Measurements from ENCODE around the gene TMEM259. TPM values are rescaled to one million over a fixed set of nuclear protein-coding genes. Genes with fewer than 3 reads are reported as not detected.

Gene TMEM259
- total and polyA plus RNA-seq, 9 of the 15 experiments (the other 6 are each of a cell fraction or from before 2014, with no cell fraction given), result 0.52 to 231 (median 63.6) TPM

DNA sequence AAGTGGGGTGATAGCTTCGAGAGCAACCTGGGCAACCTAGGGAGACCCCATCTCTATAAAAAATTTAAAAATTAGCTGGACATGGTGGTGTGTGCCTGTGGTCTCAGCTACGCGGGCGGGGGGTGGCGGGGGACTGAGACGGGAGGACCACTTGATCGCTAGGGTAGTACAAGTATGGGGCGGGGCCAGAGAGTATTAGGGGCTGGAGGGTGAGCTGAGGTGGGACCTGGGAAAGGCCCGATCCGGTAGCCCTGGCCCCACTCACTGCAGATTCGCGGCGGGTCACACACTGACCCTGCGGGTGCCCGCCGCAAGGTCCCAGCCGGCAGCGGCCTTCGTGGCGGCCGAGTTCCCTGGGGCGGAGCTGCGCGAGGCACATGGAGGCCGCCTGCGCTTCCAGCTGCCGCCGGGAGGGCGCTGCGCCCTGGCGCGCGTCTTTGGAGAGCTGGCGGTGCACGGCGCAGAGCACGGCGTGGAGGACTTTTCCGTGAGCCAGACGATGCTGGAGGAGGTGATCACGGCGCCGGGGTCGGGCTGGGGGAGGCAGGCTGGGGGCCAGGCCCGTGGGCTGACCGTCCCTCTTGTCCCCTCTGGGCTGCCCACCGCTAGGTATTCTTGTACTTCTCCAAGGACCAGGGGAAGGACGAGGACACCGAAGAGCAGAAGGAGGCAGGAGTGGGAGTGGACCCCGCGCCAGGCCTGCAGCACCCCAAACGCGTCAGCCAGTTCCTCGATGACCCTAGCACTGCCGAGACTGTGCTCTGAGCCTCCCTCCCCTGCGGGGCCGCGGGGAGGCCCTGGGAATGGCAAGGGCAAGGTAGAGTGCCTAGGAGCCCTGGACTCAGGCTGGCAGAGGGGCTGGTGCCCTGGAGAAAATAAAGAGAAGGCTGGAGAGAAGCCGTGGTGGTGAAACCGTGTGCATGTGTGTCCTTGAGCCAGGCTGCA is 44.0 kb upstream of the TMEM259 start (continued):
- TF ChIP-seq, protein P1, sequence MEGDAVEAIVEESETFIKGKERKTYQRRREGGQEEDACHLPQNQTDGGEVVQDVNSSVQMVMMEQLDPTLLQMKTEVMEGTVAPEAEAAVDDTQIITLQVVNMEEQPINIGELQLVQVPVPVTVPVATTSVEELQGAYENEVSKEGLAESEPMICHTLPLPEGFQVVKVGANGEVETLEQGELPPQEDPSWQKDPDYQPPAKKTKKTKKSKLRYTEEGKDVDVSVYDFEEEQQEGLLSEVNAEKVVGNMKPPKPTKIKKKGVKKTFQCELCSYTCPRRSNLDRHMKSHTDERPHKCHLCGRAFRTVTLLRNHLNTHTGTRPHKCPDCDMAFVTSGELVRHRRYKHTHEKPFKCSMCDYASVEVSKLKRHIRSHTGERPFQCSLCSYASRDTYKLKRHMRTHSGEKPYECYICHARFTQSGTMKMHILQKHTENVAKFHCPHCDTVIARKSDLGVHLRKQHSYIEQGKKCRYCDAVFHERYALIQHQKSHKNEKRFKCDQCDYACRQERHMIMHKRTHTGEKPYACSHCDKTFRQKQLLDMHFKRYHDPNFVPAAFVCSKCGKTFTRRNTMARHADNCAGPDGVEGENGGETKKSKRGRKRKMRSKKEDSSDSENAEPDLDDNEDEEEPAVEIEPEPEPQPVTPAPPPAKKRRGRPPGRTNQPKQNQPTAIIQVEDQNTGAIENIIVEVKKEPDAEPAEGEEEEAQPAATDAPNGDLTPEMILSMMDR (IDR thresholded peaks at IDR 0.05 in 2 of 3, conservative IDR thresholded peaks at IDR 0.05 in 1 of 3; ENCODE audit: insufficient read depth in 2 of 3, low read depth in 1 of 3, low read length in 3 of 3), result peak; percentile 46 to 66 (median 52); a peak in 5 of 6 replicates
- TF ChIP-seq RB1 (IDR thresholded peaks at IDR 0.05; ENCODE audit: low read depth), result peak; percentile 40; the same call in 1 of the 2 replicates
- TF ChIP-seq FOXA1 (IDR thresholded peaks at IDR 0.05; ENCODE audit: borderline replicate concordance), result no peak
- 0 out of 4 replicates have a peak, but pooled peaks of 1 of the 2 experiments have one; percentile 27 for TF ChIP-seq RAD21 (CRISPR knock-in tag; conservative IDR thresholded peaks at IDR 0.05 in 1 of 2, IDR thresholded peaks at IDR 0.05 in 1 of 2)
- peak; percentile 90 for TF ChIP-seq L3MBTL2 (IDR thresholded peaks at IDR 0.05)
- no peak for TF ChIP-seq ZNF165 (CRISPR knock-in tag; IDR thresholded peaks at IDR 0.05; ENCODE audit: borderline replicate concordance)
- no peak for TF ChIP-seq NFE2 (IDR thresholded peaks at IDR 0.05; ENCODE audit: low read depth)
- TF ChIP-seq HDAC1 (IDR thresholded peaks at IDR 0.05), result peak in 1 of 2 experiments; percentile 36; a peak in 1 of 4 replicates
- no peak for TF ChIP-seq RNF2 (IDR thresholded peaks at IDR 0.05)
- no peak for TF ChIP-seq ZNF436 (CRISPR knock-in tag; IDR thresholded peaks at IDR 0.05)
- TF ChIP-seq OTX1 (CRISPR knock-in tag; IDR thresholded peaks at IDR 0.05), result no peak
- TF ChIP-seq THRAP3 (IDR thresholded peaks at IDR 0.05; ENCODE audit: borderline replicate concordance), result no peak
- TF ChIP-seq XRCC5 (IDR thresholded peaks at IDR 0.05; ENCODE audit: low read depth, low read length), result no peak
- TF ChIP-seq, protein P2, sequence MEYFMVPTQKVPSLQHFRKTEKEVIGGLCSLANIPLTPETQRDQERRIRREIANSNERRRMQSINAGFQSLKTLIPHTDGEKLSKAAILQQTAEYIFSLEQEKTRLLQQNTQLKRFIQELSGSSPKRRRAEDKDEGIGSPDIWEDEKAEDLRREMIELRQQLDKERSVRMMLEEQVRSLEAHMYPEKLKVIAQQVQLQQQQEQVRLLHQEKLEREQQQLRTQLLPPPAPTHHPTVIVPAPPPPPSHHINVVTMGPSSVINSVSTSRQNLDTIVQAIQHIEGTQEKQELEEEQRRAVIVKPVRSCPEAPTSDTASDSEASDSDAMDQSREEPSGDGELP (CRISPR knock-in tag; IDR thresholded peaks at IDR 0.05; ENCODE audit: borderline replicate concordance), result peak; percentile 43; the same call in 1 of the 2 replicates
- no peak for TF ChIP-seq DNMT1 (IDR thresholded peaks at IDR 0.05)
- peak; percentile 54 for TF ChIP-seq POLR2G (IDR thresholded peaks at IDR 0.05; ENCODE audit: low read depth, low read length)
